ENCODE measurements around the gene ARHGEF3.
"Not testable (repeated sequence)": the region's sequence is repeated elsewhere in the genome, so short reads cannot be mapped to it uniquely, and the experiment has no call there.

The ARHGEF3 gene

GRCh38 chr3:56693750-56694149, 108.0 kb downstream of the ARHGEF3 start:
- TF ChIP-seq POLR2A (IDR thresholded peaks at IDR 0.05; ENCODE audit: low read depth, low read length): no peak
- TF ChIP-seq TAF1 (IDR thresholded peaks at IDR 0.05; ENCODE audit: low read depth, low read length): no peak
- no peak; the same call in 1 of the 2 replicates for TF ChIP-seq SPI1 (IDR thresholded peaks at IDR 0.05; ENCODE audit: low read depth, low read length)
- no peak for TF ChIP-seq PAX5 (IDR thresholded peaks at IDR 0.05; ENCODE audit: insufficient read depth, low read length, severe bottlenecking)
- TF ChIP-seq POU2F2 (IDR thresholded peaks at IDR 0.05; ENCODE audit: low read depth, low read length): no peak
- TF ChIP-seq POLR2AphosphoS5 (IDR thresholded peaks at IDR 0.05; ENCODE audit: low read depth, low read length): no peak
- no peak for FAIRE-seq
- DNase-seq (ENCODE audit: insufficient read length, low spot score): no peak

- not testable (repeated sequence) for DNase-seq (ENCODE audit: insufficient read length, low spot score)
These were observed 109.0 kb downstream of the ARHGEF3 start for GRCh38 chr3:56692520-56693433.

GRCh38 chr3:56692001-56692365, 109.8 kb downstream of the ARHGEF3 start:
- not testable (repeated sequence) for DNase-seq (ENCODE audit: insufficient read length, low spot score); FAIRE-seq

More at GRCh38 chr3:56692520-56693433, 109.0 kb downstream of the ARHGEF3 start:
- FAIRE-seq: peak; percentile 86

GRCh38 chr3:56691165-56692000, 110.4 kb downstream of the ARHGEF3 start:
- DNase-seq (ENCODE audit: insufficient read length, low spot score) (no peak), FAIRE-seq (no peak)
- TF ChIP-seq POLR2AphosphoS5 (IDR thresholded peaks at IDR 0.05; ENCODE audit: low read depth, low read length): no peak
- no peak for TF ChIP-seq SPI1 (IDR thresholded peaks at IDR 0.05; ENCODE audit: low read depth, low read length)
- no peak for TF ChIP-seq POLR2A (IDR thresholded peaks at IDR 0.05; ENCODE audit: low read depth, low read length)
- no peak for TF ChIP-seq TAF1 (IDR thresholded peaks at IDR 0.05; ENCODE audit: low read depth, low read length)
- TF ChIP-seq PAX5 (IDR thresholded peaks at IDR 0.05; ENCODE audit: insufficient read depth, low read length, severe bottlenecking): no peak
- no peak for TF ChIP-seq POU2F2 (IDR thresholded peaks at IDR 0.05; ENCODE audit: low read depth, low read length)

GRCh38 chr3:56689303-56689702, 112.4 kb downstream of the ARHGEF3 start:
- TF ChIP-seq PAX5 (IDR thresholded peaks at IDR 0.05; ENCODE audit: insufficient read depth, low read length, severe bottlenecking) (no peak), SPI1 (IDR thresholded peaks at IDR 0.05; ENCODE audit: low read depth, low read length) (no peak), TAF1 (IDR thresholded peaks at IDR 0.05; ENCODE audit: low read depth, low read length) (no peak), POLR2A (IDR thresholded peaks at IDR 0.05; ENCODE audit: low read depth, low read length) (no peak), POLR2AphosphoS5 (IDR thresholded peaks at IDR 0.05; ENCODE audit: low read depth, low read length) (no peak), POU2F2 (IDR thresholded peaks at IDR 0.05; ENCODE audit: low read depth, low read length) (no peak)
- DNase-seq (ENCODE audit: insufficient read length, low spot score) (no peak), FAIRE-seq (no peak)

GRCh38 chr3:56688191-56688590, 113.6 kb downstream of the ARHGEF3 start:
- TF ChIP-seq POU2F2 (IDR thresholded peaks at IDR 0.05; ENCODE audit: low read depth, low read length) (no peak), PAX5 (IDR thresholded peaks at IDR 0.05; ENCODE audit: insufficient read depth, low read length, severe bottlenecking) (no peak), POLR2A (IDR thresholded peaks at IDR 0.05; ENCODE audit: low read depth, low read length) (no peak), SPI1 (IDR thresholded peaks at IDR 0.05; ENCODE audit: low read depth, low read length) (peak; percentile 41), POLR2AphosphoS5 (IDR thresholded peaks at IDR 0.05; ENCODE audit: low read depth, low read length) (no peak)
- FAIRE-seq: no peak

GRCh38 chr3:56684029-56684428, 117.7 kb downstream of the ARHGEF3 start:
- TF ChIP-seq TAF1 (IDR thresholded peaks at IDR 0.05; ENCODE audit: low read depth, low read length): no peak
- no peak for TF ChIP-seq POU2F2 (IDR thresholded peaks at IDR 0.05; ENCODE audit: low read depth, low read length)
- no peak for TF ChIP-seq SPI1 (IDR thresholded peaks at IDR 0.05; ENCODE audit: low read depth, low read length)
- TF ChIP-seq POLR2A (IDR thresholded peaks at IDR 0.05; ENCODE audit: low read depth, low read length): no peak
- no peak for TF ChIP-seq POLR2AphosphoS5 (IDR thresholded peaks at IDR 0.05; ENCODE audit: low read depth, low read length)
- no peak for TF ChIP-seq PAX5 (IDR thresholded peaks at IDR 0.05; ENCODE audit: insufficient read depth, low read length, severe bottlenecking)
- peak; percentile 48 for FAIRE-seq

More at GRCh38 chr3:56688191-56688590, 113.6 kb downstream of the ARHGEF3 start:
- DNase-seq (ENCODE audit: insufficient read length, low spot score): no peak

GRCh38 chr3:56683122-56683817, 118.5 kb downstream of the ARHGEF3 start, which contains the start of gene TASOR:
TASOR (minus strand) TSS chr3:56683265; CDS start chr3:56683006, 259 bp downstream.
- peak; percentile 93 for FAIRE-seq
- peak; percentile 87 for DNase-seq (ENCODE audit: insufficient read length, low spot score)
- TF ChIP-seq PAX5 (IDR thresholded peaks at IDR 0.05; ENCODE audit: insufficient read depth, low read length, severe bottlenecking) (no peak), POLR2AphosphoS5 (IDR thresholded peaks at IDR 0.05; ENCODE audit: low read depth, low read length) (peak; percentile 55)

More at GRCh38 chr3:56684029-56684428, 117.7 kb downstream of the ARHGEF3 start:
- no peak for DNase-seq (ENCODE audit: insufficient read length, low spot score)

GRCh38 chr3:56682462-56683121, 119.2 kb downstream of the ARHGEF3 start:
- FAIRE-seq: no peak
- DNase-seq (ENCODE audit: insufficient read length, low spot score): peak; percentile 40
- TF ChIP-seq POU2F2 (IDR thresholded peaks at IDR 0.05; ENCODE audit: low read depth, low read length) (peak; percentile 18; the same call in 1 of the 2 replicates), POLR2AphosphoS5 (IDR thresholded peaks at IDR 0.05; ENCODE audit: low read depth, low read length) (peak; percentile 60), PAX5 (IDR thresholded peaks at IDR 0.05; ENCODE audit: insufficient read depth, low read length, severe bottlenecking) (no peak), TAF1 (IDR thresholded peaks at IDR 0.05; ENCODE audit: low read depth, low read length) (peak; percentile 38; the same call in 1 of the 2 replicates)
